ENCODE data around the gene ENOX1.
"Not testable (repeated sequence)": the region's sequence is repeated elsewhere in the genome, so short reads cannot be mapped to it uniquely, and the experiment has no call there.

The ENOX1 gene

GRCh38 chr13:43473437-43473836 lies 313.3 kb downstream of the ENOX1 start:
- DNase-seq = no peak

- DNase-seq = no peak
These were observed 313.8 kb downstream of the ENOX1 start for GRCh38 chr13:43472980-43473379.

GRCh38 chr13:43472339-43472738 lies 314.4 kb downstream of the ENOX1 start:
- DNase-seq = no peak

- no peak for DNase-seq
These were observed 316.2 kb downstream of the ENOX1 start for GRCh38 chr13:43470610-43471009.

- DNase-seq = no peak
These were observed 317.0 kb downstream of the ENOX1 start for GRCh38 chr13:43469791-43470190.

GRCh38 chr13:43464578-43465264 lies 322.1 kb downstream of the ENOX1 start:
- DNase-seq = no peak

- DNase-seq = no peak
These were observed 338.0 kb downstream of the ENOX1 start for GRCh38 chr13:43448605-43449336.

GRCh38 chr13:43446126-43446525 lies 340.6 kb downstream of the ENOX1 start:
- no peak for DNase-seq

GRCh38 chr13:43445668-43446067 lies 341.1 kb downstream of the ENOX1 start:
- DNase-seq = no peak

- DNase-seq = no peak
These were observed 342.7 kb downstream of the ENOX1 start for GRCh38 chr13:43444081-43444480.

GRCh38 chr13:43441899-43442499 lies 344.8 kb downstream of the ENOX1 start:
- peak; percentile 4 for DNase-seq

- DNase-seq = no peak
These were observed 345.3 kb downstream of the ENOX1 start for GRCh38 chr13:43441464-43441863.

- DNase-seq = no peak
These were observed 352.6 kb downstream of the ENOX1 start for GRCh38 chr13:43434191-43434590.

- DNase-seq = no peak
These were observed 353.1 kb downstream of the ENOX1 start for GRCh38 chr13:43433691-43434141.

- no peak for DNase-seq
These were observed 353.8 kb downstream of the ENOX1 start for GRCh38 chr13:43432958-43433357.

GRCh38 chr13:43431841-43432240 lies 354.9 kb downstream of the ENOX1 start:
- DNase-seq = no peak

GRCh38 chr13:43431290-43431716 lies 355.5 kb downstream of the ENOX1 start:
- DNase-seq = no peak

GRCh38 chr13:43428545-43429296 lies 358.1 kb downstream of the ENOX1 start:
- DNase-seq = no peak

- no peak for DNase-seq
These were observed 360.4 kb downstream of the ENOX1 start for GRCh38 chr13:43426355-43426754.

- no peak for DNase-seq
These were observed 361.5 kb downstream of the ENOX1 start for GRCh38 chr13:43425234-43425633.

GRCh38 chr13:43424412-43424811 lies 362.4 kb downstream of the ENOX1 start:
- DNase-seq = no peak

GRCh38 chr13:43422116-43422515 lies 364.7 kb downstream of the ENOX1 start:
- DNase-seq = no peak

GRCh38 chr13:43416842-43417241 lies 369.9 kb downstream of the ENOX1 start:
- not testable (repeated sequence) for DNase-seq

All from NCI-H1092 treated with DMSO at 0.1 percent for 48 hours (cell line).